ENCODE measurements around the gene ABLIM3. TPM values are rescaled to one million over a fixed set of nuclear protein-coding genes. Genes with fewer than 3 reads are reported as not detected.

Gene ABLIM3
- polyA plus RNA-seq, 1 donor from 2014 or later = 17.7 TPM

- no peaks in the 10 kb centered on the region for H3K9me3 ChIP-seq (ENCODE audit: low read length)
- H3F3A ChIP-seq (ENCODE audit: insufficient read depth, low read length, poor library complexity, severe bottlenecking) = no peaks in the 10 kb centered on the region
- no peak overlapping the region for H3K9ac ChIP-seq (ENCODE audit: low read length)
- H4K20me1 ChIP-seq (ENCODE audit: insufficient read depth) = no peaks in the 10 kb centered on the region
- H3K9me2 ChIP-seq (ENCODE audit: insufficient read depth, low read length) = no peaks in the 10 kb centered on the region
- H2AFZ ChIP-seq (ENCODE audit: low read depth, low read length) = no peak overlapping the region
- H3K4me2 ChIP-seq (ENCODE audit: low read length) = no peak overlapping the region
- no peaks in the 10 kb centered on the region for H3K27me3 ChIP-seq (ENCODE audit: insufficient read depth, low read depth, low read length)
- TF ChIP-seq SMC3 (conservative IDR thresholded peaks at IDR 0.05; ENCODE audit: poor library complexity) = no peak
- TF ChIP-seq EZH2 (IDR thresholded peaks at IDR 0.05; ENCODE audit: borderline replicate concordance, insufficient read depth, low read length, poor library complexity, severe bottlenecking) = no peak
- TF ChIP-seq CTCF (IDR thresholded peaks at IDR 0.05; ENCODE audit: poor library complexity, severe bottlenecking) = no peak
- TF ChIP-seq RAD21 (conservative IDR thresholded peaks at IDR 0.05) = no peak
- TF ChIP-seq MXI1 (conservative IDR thresholded peaks at IDR 0.05; ENCODE audit: poor library complexity, severe bottlenecking) = no peak
- TF ChIP-seq EP300 (conservative IDR thresholded peaks at IDR 0.05; ENCODE audit: poor library complexity, severe bottlenecking) = no peak
- no peak for TF ChIP-seq POLR2AphosphoS5 (IDR thresholded peaks at IDR 0.05)
- no peak overlapping the region for H3K27ac ChIP-seq (ENCODE audit: low read length)
- no peak overlapping the region for H3K4me3 ChIP-seq (ENCODE audit: low read length)
- H3K79me2 ChIP-seq (replicated peaks; ENCODE audit: insufficient read depth, low read length) = no peaks in the 10 kb centered on the region
- no peaks in the 10 kb centered on the region for H3K36me3 ChIP-seq (ENCODE audit: insufficient read depth, low read length)
Measured at GRCh38 chr5:149166128-149166527, 24.8 kb downstream of the ABLIM3 start.

- H3K27me3 ChIP-seq (ENCODE audit: insufficient read depth, low read depth, low read length) = no peaks in the 10 kb centered on the region
- H3K4me2 ChIP-seq (ENCODE audit: low read length) = no peak overlapping the region
- no peak overlapping the region for H3K9ac ChIP-seq (ENCODE audit: low read length)
- no peaks in the 10 kb centered on the region for H4K20me1 ChIP-seq (ENCODE audit: insufficient read depth)
- H3K9me3 ChIP-seq (ENCODE audit: low read length) = no peaks in the 10 kb centered on the region
- TF ChIP-seq SMC3 (conservative IDR thresholded peaks at IDR 0.05; ENCODE audit: poor library complexity) (no peak), REST (IDR thresholded peaks at IDR 0.05; ENCODE audit: borderline replicate concordance) (no peak), TAF1 (IDR thresholded peaks at IDR 0.05; ENCODE audit: low read depth) (no peak), POLR2AphosphoS5 (IDR thresholded peaks at IDR 0.05) (no peak), EZH2 (IDR thresholded peaks at IDR 0.05; ENCODE audit: borderline replicate concordance, insufficient read depth, low read length, poor library complexity, severe bottlenecking) (no peak), MXI1 (conservative IDR thresholded peaks at IDR 0.05; ENCODE audit: poor library complexity, severe bottlenecking) (no peak), EP300 (conservative IDR thresholded peaks at IDR 0.05; ENCODE audit: poor library complexity, severe bottlenecking) (no peak), RAD21 (conservative IDR thresholded peaks at IDR 0.05) (no peak), CTCF (IDR thresholded peaks at IDR 0.05; ENCODE audit: poor library complexity, severe bottlenecking) (no peak)
- no peak overlapping the region for H2AFZ ChIP-seq (ENCODE audit: low read depth, low read length)
- no peak overlapping the region for H3K27ac ChIP-seq (ENCODE audit: low read length)
- no peak overlapping the region for H3K4me3 ChIP-seq (ENCODE audit: low read length)
- H3K79me2 ChIP-seq (replicated peaks; ENCODE audit: insufficient read depth, low read length) = no peaks in the 10 kb centered on the region
- no peaks in the 10 kb centered on the region for H3F3A ChIP-seq (ENCODE audit: insufficient read depth, low read length, poor library complexity, severe bottlenecking)
- H3K36me3 ChIP-seq (ENCODE audit: insufficient read depth, low read length) = no peaks in the 10 kb centered on the region
- no peaks in the 10 kb centered on the region for H3K9me2 ChIP-seq (ENCODE audit: insufficient read depth, low read length)
Measured at GRCh38 chr5:149166591-149167100, 25.4 kb downstream of the ABLIM3 start.
